Mammary epithelial cell (primary cell): Measurements from ENCODE around the gene HSF5.
"Not testable (repeated sequence)": the region's sequence is repeated elsewhere in the genome, so short reads cannot be mapped to it uniquely, and the experiment has no call there.

Experiments
- CTCF ChIP-seq, 2 donors: IDR thresholded peaks in 1 of 2; conservative IDR thresholded peaks in 1 of 2; 2 replicates each; pipeline ENCODE4 v1.5.1; 2011 to 2012; ENCODE audit warnings: inconsistent platforms in 2 of 2, low read length in 2 of 2, mild to moderate bottlenecking in 2 of 2, control low read depth in 1 of 2, low read depth in 1 of 2; ENCODE audit not compliant: insufficient read depth in 1 of 2; ENCODE audit errors: extremely low read depth in 1 of 2
- EZH2 ChIP-seq: IDR thresholded peaks from 2 replicates; pipeline ENCODE4 v1.6.1; 2012; ENCODE audit warnings: low read length, inconsistent platforms, borderline replicate concordance

DNA sequence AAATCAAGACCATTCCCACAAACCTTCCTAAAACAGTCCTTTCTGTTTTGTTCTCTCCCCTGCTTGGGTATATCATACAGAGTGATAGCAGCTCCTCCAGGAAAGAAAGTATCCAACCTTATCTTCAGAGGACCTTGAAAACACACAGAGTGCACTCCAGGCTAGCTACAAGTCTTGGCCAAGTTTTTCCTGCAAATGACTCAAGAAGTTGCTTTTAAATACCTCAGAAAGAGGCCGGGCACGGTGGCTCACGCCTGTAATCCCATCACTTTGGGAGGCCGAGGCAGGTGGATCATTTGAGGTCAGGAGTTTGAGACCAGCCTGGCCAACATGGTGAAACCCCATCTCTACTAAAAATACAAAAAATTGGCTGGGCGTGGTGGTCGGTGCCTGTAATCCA lies 14.9 kb upstream of the HSF5 start:
- not testable (repeated sequence) for TF ChIP-seq CTCF (conservative IDR thresholded peaks at IDR 0.05 in 1 of 2, IDR thresholded peaks at IDR 0.05 in 1 of 2; ENCODE audit: extremely low read depth in 1 of 2, insufficient read depth in 1 of 2, low read depth in 1 of 2, low read length in 2 of 2); EZH2
